Astrocyte (in vitro differentiated cells and primary cell): ENCODE data around the gene FAF1.
"Not testable (repeated sequence)": the region's sequence is repeated elsewhere in the genome, so short reads cannot be mapped to it uniquely, and the experiment has no call there.

Experiments used
- EZH2 ChIP-seq: IDR thresholded peaks from 2 replicates; pipeline ENCODE4 v1.6.1; 2012; ENCODE audit warnings: mild to moderate bottlenecking, low read length, inconsistent platforms; ENCODE audit not compliant: insufficient read depth
- TF ChIP-seq, protein P1 (sequence below): IDR thresholded peaks from 2 replicates; pipeline ENCODE4 v1.5.1; 2011; ENCODE audit warnings: low read depth, mild to moderate bottlenecking, inconsistent platforms, low read length, moderate library complexity; ENCODE audit not compliant: insufficient read depth

DNA sequence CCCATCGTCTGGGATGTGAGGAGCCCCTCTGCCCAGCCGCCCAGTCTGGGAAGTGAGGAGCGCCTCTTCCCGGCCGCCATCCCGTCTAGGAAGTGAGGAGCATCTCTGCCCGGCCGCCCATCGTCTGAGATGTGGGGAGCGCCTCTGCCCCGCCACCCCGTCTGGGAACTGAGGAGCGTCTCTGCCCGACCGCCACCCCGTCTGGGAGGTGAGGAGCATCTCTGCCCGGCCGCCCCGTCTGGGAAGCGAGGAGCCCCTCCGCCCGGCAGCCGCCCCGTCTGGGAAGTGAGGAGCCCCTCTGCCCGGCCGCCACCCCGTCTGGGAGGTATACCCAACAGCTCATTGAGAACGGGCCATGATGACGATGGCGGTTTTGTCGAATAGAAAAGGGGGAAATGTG, 7.5 kb downstream of the FAF1 start:
- TF ChIP-seq, protein P1, sequence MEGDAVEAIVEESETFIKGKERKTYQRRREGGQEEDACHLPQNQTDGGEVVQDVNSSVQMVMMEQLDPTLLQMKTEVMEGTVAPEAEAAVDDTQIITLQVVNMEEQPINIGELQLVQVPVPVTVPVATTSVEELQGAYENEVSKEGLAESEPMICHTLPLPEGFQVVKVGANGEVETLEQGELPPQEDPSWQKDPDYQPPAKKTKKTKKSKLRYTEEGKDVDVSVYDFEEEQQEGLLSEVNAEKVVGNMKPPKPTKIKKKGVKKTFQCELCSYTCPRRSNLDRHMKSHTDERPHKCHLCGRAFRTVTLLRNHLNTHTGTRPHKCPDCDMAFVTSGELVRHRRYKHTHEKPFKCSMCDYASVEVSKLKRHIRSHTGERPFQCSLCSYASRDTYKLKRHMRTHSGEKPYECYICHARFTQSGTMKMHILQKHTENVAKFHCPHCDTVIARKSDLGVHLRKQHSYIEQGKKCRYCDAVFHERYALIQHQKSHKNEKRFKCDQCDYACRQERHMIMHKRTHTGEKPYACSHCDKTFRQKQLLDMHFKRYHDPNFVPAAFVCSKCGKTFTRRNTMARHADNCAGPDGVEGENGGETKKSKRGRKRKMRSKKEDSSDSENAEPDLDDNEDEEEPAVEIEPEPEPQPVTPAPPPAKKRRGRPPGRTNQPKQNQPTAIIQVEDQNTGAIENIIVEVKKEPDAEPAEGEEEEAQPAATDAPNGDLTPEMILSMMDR = not testable (repeated sequence)
- not testable (repeated sequence) for TF ChIP-seq EZH2
